T follicular helper cell (primary cell): ENCODE data around the gene ARSI.

Source experiments
- DNase-seq: peaks from one replicate; pipeline ENCODE4 v3.0.0-alpha.2; 2020; ENCODE audit warnings: low read depth

ARSI gene

DNA sequence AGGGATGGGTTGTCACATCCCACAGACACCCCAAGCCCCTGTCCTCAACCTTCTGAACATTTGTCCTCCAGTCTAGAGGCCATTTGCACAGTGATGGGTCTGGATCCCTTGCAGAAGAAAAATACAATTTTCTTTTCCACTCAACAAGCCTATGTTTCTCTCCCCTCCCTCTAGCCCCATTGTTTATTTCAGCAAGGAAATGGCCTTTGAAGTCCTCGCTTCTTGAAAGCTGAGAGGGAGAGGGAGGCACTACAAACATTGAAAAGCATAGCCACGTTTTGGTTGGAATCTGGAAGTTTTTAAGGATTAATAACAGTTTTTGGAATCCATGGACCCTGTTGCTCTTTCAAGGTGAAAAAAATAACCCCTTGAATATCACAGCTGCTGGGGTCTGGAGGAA lies 24.0 kb upstream of the ARSI start:
- DNase-seq = no peak

DNA sequence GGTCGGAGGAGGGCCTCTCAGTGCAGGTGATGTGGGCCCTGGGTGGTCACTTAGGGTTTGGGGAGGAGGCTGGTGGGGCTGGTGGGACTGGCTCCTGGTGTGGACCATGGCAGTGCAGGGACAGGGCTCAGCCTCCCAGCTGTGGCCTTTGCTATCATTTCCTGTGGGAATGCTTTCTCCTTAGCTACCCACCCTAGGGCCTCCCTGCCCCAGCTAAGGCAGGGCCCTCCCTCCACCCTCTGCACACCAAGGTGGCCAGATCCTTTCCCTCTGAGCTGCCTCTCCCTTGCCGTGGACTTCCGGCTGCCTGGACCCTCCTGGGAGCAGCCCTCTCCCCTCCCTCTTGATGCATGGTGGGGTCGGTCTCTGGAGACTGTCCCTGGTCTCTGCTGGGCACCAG lies 22.7 kb upstream of the ARSI start:
- DNase-seq = no peak

DNA sequence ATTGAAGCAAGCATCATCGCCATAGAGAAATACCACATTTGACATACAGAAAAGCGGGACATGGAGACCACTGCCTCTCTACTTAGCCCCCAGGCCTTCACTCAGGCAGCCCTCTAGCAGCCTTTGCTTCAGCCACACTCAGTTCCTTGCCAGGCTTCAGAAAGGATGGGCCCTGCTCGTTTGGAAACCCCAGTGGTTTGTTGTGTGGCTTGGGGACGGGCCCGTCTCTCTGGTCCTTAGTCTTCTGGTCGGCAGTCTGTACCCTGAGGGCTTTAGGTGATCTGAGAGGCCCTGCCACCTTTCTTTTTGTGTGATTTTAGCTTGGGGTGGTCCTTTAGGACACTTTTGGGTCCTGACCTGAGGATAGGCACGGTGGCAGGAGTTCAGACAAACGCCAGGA lies 21.1 kb upstream of the ARSI start:
- no peak for DNase-seq

DNA sequence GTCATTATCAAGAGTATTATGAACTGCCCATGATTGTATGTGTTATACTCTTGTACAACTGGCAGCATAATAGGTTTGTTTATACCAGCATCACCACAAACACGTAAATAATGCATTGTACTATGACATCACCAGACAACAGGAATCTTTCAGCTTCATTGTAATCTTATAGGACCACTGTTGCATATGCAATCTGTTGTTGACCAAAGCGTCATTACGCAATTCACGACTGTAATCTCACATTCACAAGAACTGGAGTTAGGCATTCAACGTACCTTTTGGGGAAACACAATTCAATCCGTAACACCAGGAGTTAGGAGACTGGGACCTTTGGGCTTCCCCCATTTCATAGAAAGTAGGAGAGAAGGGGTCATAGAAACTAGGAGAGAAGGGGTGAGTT lies 20.4 kb upstream of the ARSI start:
- DNase-seq = no peak

DNA sequence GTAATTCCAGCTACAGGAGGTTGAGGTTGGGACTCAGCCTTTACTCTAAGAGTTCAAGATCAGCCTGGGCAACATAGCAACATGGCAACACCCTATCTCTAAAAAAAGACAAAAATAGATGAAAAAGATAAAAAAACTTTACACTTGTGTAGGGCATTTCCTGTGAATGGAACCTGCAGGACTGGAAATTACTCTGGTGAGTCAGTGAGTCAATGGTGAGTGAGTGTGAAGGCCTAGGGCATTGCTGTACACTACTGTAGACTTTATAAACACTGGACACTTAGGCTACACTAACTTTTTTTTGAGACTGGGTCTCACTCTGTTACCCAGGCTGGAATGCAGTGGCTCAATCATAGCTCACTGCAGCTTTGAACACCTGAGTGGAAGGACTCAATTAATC lies 19.5 kb upstream of the ARSI start:
- no peak for DNase-seq

DNA sequence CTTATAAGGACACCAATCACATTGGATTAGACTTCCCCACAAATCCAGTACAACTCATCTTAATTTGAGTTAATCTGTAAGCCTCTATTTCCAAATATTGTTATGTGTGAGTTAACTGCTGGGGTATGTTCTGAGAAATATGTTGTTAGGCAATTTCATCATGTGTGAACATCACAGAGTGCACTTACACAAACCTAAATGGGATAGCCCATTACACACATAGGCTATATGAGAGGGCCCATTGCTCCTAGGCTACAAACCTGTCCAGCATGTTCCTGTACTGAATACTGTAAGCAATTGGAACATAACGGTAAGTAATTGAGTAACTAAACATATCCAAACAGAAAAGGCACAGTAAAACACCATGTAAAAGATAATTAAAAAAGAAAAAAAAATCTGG lies 19.1 kb upstream of the ARSI start:
- no peak for DNase-seq

DNA sequence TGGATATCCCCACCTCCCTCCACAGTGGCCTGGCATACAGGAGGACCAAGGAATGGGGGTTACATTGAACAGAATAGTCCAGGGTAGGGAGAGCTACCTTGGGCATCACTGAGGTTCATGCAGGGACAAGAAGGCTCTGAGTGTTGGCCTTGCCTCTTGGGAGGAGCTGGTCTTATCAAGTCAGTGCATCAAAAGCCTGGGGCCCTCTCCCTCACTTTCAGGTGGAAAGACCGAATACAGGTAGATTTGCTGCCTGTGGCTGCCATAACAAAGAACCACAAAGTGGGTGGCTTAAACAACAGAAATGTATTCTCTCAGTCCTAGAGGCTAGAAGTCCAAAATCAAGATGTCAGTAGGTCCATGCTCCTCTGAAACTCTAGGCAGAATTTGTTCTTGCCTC lies 18.5 kb upstream of the ARSI start:
- DNase-seq = no peak

DNA sequence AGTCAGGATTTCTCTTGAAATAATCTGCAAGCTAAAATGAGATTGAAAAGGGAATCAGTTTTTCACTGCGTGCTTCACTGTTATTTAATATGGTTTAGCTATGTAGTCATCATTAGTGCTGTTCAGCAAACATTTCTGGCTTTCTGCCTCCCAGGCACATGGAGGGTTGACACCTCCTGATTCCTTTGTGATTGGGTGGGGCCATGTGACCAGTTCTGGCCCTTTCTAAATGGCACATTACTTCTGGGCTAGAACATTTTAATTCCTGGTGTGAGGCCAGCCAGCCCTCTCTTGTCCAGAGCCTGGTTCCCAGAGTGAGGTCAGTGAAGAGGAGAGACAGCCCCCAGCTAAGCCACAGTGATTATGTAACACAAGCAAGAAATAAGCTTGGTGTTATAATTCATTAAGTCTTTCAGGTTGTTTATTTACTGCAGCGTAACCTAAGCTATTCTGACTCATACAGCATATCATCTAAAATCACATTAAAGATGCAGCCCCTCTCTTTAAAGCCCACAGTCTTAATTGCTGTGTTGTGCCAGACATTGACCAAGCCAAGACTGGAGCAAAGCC lies 17.4 kb upstream of the ARSI start:
- no peak for DNase-seq

DNA sequence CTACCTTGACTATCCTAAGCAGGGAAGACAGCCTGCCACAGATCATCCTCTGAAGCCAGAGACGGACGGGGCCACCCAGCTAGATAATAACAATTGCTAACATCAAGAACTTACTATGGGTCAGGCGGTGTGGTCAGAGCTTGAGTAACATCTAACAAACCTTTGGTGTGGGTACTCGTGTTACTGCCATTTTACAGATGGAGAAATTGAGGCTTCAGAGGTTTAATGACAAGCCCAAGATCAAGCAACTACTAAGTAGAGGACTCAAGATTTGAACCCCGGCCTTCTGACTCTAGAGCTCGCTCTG lies 16.7 kb upstream of the ARSI start:
- DNase-seq = no peak

DNA sequence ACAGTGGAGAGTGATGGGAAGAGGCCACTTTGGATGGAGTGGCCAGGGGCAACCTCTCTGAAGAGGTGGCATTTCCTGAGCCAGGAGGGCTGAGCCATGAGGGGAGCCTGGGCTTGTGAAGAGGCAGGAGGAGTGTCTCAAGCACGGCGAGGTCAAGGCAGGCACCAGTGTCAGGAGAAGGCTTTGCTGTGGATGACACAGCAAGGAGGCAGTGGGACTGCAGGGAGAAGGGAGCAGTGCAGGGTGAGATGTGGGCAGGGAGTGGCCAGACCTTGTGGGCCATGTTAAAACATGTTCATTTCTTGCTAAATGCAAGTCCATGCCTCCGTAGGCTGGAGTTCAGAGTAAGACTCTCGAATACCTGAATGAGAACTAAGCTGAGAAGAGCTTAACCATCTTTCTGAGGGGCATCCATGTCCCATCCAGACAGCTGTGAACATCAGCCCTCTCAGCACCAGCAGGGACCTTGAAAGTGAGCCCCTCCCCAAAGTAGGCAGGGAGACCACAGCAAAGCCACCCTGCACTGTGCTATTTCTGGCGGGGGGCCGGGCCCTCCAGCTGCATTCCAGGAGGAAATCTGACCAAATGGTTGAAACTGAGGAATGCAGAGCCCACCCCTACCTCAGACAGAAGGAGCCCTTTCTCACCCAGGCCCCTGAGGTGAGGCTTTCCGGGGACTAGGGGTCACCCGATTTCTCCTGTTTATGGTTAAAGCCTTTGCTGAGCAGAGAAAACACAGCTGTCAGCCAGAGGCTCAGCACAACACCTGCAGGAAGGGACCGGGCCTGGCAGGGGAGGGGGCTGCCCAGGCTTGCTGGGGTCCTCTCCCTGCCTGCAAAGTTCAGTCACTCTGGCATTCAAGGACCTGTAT lies 16.1 kb upstream of the ARSI start:
- DNase-seq = no peak

DNA sequence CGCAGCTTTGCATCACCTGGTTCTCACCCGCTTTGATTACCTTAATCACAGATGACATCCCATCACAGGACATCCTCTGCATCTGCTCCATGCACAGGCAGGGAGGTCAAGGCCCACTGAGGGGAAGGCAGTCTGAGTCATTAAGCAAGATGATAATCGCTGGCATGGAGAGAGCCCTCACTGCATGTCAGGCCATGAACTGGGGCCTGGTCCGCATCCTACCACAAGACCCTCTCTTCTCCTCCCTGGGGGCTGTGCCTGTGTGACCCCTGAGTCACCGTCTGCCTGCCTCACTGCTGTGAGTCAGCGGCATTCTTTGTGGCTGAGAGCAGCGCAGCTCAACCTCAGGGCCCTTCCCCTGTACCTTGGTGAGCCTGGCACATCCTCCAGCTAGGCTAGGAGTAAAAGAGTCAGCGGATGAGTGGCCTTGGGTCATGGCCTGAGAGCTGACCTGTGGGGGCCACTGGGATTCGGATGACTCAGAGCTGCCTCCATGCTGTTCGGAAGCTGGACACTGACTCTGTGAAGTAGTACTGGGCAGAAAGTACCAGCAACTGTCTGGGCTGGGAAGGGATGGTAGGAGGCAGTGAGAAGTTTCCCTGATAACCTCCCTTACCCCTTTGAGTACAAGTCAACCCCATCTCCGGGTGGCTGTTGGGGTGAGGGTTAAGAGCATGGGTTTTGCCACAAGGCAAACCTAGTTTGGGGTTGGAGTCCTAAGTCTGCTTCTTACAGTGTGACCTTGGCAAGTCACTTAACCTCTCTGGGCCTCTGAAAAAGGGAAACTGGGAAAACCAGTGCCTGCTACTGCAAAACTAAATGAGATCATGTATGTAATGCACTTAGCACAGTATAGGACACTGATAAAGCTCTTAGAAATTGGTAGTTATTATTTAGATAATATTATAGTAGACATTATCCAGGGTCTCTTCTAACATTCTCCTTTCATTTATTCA lies 14.6 kb upstream of the ARSI start:
- no peak for DNase-seq

DNA sequence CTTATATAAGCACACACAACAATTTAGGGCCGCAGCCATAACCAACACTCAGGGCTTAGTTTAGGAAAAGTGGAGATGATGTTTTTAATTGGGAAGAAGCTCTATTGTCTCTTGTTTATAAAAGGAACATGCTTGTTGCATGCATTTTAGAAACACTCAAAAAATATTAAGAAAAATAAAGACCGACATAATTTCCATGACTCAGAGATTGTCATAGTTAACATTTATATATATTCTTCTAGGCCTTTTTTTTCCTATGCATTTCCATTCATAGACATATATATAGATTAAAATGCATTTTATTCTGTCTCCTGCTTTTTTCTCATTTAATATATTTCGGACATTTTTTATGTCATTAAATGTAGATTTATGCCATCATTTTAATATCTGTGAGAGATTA lies 13.6 kb upstream of the ARSI start:
- no peak for DNase-seq

DNA sequence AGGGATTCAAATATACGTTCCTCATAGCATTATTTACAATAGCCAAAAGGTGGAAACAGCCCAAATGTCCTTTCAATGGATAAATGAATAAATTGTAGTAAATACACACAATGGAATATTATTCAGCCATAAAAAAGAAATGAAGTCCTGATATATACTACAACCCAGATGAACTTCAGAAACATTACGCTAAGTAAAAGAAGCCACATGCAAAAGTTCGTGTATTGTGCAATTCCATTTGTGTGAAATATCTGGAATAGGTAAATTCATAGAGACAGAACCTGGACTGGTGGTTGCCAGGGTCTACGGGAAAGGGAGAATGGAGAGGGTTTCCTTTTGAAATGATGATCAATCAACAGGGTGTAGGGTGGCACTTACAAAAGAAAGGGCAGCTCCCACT lies 12.5 kb upstream of the ARSI start:
- DNase-seq = no peak

DNA sequence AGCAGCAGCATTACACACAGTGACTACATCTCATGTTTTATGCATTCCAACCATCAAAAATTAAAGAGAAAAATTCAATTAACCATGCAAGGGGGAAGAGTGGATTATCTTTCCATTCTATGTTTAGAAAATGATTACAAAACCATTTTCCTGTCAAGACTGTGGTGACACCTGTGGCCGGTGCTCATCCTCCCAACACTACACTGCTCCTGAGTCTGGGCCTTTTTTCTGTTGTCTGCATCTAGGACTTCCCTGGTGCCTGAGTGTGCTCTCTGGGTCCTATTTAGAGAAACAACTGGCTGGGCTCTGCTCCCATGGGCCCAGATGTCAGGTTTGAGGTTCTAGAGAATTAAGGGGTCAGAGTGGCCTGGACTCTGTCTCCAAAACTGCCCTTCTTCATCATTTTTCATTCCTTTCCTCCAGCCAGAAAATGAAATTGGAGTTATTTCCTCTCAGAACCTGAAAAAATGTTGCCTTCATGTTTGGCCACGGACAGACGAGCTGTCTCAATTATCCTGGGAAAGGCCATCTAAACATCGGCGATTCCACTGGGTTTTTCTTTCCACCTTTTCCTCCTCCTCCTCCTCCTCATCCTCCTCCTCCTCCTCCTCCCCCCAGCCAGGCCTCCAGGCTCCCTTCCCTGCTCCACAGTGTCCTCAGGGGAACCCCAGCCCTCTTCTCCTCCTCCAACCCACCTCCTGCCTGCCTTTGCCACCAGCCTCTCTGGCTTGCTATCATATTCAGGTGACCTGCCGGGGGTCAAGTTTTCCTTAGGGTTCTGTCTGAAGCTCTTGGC lies 11.4 kb upstream of the ARSI start:
- DNase-seq = no peak

DNA sequence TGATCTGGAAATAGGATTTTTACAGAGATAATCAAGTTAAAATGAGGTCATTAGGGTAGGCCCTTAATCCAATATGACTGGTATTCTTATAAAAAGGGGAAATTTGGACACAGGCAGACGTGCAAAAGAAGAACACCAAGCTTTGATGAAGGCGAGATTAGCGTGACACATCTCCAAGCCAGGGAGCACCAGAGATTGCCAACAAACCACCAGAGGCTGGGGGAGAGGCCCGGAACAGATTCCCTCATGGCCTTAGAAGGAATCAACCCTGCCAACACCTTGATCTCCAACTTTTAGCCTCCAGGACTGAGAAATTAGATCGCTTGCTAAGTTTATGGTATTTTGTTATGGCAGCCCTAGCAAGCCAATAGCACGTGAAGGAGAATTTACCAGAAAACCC lies 10.8 kb upstream of the ARSI start:
- DNase-seq = no peak

DNA sequence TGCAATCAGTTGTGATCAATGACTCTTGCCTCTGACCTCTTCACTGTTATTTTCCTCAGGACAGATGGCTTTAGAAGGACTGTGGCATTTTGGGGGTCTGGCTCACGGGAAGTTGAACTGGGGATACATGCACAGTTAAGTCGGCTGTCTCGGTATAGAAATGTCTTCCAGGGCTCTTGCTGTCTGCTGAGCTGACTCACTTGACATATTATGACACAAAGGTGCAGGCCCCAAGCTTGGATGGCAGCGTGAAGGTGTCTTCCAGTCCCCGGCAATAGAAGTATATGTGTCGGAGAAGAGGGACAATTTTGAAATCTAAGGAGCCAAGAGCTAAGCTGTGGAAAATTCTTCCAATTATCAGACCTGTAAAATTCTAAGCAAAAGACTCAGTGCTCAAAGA lies 9.8 kb upstream of the ARSI start:
- no peak for DNase-seq

DNA sequence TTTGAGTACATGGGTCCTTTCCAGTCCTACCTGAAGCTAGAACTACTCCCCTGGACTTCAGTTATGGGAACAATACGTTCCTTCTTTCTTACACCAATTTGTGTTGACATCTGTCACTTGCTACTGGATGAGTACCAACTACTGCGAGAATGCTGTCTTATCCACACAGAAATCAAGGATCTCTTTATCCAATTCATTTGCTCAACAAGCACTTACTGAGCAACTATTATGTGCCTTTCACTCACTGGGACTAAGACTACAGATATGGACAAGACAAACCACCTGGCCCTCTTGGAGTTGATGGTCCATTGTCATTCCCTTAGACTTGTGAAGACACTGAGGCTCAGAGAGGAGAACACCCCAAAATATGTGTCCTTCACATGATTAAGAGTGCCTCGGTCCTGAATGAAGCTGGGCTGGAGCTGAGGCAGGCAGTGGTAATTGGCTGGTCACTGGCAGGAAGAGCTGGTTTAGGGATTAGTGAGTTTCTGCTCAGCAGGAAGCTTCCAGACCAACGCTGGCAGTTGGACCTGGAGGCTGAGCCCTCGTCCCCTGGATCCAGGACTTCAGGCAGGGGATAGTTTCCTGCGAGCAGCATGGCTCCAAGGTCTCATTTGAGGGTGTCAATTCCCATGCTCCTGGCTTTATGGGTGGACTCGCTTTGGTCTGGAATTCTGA lies 8.4 kb upstream of the ARSI start:
- no peak for DNase-seq

DNA sequence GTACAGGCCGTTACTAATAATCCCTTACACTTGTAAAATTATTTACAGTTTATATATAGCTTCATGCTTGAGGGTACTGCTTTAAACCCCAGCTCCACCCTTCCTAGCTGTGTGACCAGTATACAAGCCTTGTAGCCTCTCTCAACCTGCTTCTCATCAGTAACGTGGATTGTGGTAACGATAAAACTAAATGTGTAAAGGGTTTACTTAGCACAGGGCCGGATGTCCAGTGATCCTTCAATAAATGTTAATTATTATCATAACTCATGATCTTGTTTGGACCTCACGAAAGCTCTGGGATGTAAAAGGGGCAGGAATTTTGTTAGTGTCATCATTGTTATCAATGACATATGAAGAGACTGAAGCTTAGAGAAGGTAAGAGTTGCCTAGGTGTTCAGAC lies 7.5 kb upstream of the ARSI start:
- DNase-seq = no peak

DNA sequence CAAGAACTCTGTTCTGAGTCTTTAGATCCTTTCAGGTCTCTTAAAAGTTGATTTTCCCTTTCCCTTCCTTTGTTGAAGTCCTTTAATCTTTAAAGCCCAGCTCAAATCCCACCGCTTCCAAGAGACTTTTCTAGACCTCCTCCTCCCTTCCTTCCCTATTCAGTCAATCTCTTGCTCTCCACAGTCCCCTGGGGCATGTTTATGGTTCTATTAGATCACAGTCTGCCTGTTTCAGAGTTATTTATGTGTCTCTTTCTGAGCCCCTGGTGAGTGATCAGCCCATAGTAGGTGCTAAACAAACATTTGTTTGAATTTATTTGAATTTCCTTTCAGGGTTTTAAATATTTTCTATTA lies 7.2 kb upstream of the ARSI start:
- DNase-seq = no peak

DNA sequence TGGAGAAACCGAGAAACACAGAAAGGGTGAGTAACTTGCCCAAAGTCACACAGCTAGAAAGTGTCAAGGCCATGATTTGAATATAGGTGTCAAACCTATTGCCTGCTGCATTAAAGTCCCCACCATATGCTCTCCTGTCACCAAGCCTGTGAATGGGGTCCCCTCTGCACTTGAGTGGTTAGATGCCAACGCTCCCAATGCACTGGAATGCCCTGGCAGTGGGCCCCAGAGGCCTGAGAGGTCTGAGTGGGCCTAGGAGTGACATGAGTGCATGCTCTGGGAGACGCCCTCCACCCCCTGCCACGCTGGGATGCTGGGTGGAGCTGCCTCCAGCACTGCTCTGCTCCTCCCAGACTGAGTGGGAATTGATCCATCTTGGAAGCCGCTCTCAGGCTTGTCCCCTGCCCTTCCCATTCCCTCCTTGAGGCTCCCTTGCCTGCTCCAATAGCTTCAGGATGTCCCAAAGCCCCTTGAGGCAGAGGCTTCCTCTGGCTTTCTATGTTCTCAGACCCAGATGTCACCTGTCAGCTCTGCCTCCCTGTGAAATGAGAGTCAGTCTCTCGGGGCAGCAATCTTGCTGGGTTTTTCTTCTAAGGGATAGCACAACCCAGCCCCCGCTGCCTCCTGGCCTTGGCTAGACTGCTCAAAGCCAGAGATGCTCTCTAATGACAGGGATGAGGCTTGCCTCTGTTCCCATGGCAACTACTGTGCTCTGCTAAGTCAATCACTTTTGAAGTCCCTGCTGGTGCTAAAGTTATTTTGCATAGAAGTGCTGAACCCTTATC lies 6.6 kb upstream of the ARSI start:
- no peak for DNase-seq
